GM12872 (cell line): ENCODE measurements around the gene CDC5L.

Source experiments
- CTCF ChIP-seq: IDR thresholded peaks from 3 replicates; pipeline ENCODE4 v1.5.1; 2011; ENCODE audit warnings: low read depth, mild to moderate bottlenecking, low read length, moderate library complexity; ENCODE audit not compliant: insufficient read depth

Gene CDC5L

GRCh38 chr6:44432227-44432626, 44.7 kb downstream of the CDC5L start:
- TF ChIP-seq CTCF: no peak

GRCh38 chr6:44432726-44433125, 45.2 kb downstream of the CDC5L start:
- TF ChIP-seq CTCF: no peak

DNA sequence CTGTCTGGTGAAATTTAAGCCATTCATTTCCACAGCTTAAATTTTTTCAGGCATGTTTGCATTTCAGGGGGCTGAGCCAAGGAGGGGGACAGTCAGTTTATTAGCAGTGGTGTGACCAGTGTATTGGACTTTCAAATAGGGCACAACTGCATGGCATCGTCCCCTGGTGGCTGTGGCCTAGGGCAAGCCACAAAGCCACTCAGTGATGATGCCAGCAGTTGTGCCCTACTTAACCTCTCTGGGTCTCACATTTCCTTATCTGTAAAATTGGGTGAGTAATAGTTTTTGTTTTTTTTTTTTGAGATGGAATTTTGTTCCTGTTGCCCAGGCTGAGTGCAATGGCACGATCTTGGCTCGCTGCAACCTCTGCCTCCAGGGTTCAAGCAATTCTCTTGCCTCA, 48.0 kb downstream of the CDC5L start:
- TF ChIP-seq CTCF: no peak

DNA sequence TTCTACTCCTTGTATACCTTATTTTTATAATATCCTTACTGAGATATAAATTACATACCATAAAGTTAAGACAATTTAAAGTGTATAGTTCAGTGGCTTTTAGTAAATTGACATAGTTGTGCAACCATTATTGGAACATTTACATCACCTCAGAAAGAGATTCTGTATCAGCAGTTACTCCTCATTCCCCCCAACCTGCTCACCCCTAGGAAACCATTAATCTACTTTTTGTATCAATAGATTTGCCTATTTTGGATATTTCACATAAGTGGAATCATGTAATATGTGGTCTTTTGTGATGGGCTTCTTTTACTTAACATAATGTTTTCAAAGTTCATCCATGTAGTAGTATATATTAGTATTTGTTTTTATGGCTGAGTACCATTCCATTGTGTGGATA, 51.3 kb downstream of the CDC5L start:
- TF ChIP-seq CTCF: no peak

DNA sequence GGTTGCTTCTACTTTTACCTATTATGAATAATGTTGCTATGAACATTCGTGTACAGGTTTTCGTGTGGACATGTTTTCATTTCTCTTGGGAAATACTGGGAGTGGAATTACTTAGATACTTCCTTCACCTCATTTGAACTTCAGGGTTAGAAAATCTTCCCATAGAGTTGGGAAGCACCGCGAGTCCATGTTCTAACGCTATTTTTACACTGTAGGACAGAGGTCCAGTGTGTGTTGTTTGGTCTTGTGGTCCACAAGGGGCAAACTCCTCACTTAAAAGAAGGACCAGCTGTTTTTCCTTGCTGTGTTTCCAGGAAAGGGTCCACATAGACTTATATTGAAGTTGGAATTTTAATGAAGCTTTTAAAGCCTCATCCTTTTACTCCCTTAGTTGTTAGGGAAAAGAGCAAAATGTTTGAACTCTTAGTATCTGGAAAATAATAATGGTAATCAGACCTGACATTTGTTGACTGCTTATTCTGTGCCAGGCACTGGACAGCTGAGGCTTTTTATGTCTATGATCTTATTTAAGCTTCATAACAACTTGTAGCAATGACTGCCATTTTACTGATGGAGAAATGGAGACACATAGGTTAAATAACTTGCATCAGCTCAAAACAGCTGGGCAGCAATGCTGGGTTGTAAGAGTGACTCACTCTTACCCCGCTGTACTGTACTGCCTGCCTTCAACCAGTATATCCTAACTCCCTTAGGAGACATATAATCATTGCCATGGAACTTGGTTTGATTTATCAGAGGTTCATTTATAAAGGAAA, 52.0 kb downstream of the CDC5L start:
- TF ChIP-seq CTCF: no peak

- TF ChIP-seq CTCF: no peak
Observed at GRCh38 chr6:44441091-44441855, 53.8 kb downstream of the CDC5L start.

DNA sequence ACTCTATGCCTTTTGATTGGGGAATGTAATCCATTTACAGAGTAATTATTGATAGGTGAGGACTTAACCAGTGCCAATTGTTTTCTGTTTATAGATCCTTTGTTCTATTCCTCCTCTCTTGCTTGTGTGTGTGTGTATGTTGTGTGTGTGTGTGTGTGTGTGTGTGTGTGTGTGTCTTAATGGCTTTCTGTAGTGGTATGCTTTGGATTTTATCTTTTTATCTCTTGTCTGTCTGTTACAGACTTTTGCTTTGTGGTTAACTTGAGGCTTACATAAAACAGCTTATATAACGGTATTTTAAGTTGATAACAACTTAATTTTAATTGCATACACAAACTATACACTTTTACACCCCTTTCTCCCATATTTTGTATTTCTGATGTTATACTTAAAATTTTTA, 54.7 kb downstream of the CDC5L start:
- TF ChIP-seq CTCF: no peak
